ENCODE results near the gene HYOU1. TPM values are rescaled to one million over a fixed set of nuclear protein-coding genes. Genes with fewer than 3 reads are reported as not detected.

Gene HYOU1
- total and polyA plus RNA-seq, 2 of the 8 experiments (the other 6 are each of a cell fraction or from before 2014, with no cell fraction given) = 239 to 295 TPM

DNA sequence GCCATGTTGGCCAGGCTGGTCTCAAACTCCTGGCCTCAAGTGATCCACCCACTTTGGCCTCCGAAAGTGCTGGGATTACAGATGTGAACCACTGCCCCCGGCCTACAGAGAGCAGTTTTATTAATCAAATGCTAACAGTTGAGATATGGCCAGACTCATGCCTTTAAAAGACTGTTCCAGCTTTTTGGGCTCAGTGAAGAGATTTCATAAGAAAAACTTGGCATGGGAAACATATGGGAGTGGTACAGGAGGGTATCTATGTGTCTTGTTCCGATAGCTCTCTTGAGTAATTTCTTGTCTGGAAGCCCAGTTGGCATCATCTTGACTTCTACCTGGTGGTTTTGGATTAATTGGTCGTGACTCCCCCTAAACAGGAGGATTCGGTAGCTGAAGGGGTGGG, 18.1 kb downstream of the HYOU1 start:
- Histone ChIP-seq H2BK15ac (ENCODE audit: low read length) (no peak overlapping the region), H3K4me3 (ENCODE audit: extremely low read depth in 1 of 4, insufficient read depth in 2 of 4, low read depth in 3 of 4, low read length in 4 of 4) (no peak overlapping the region), H2AK5ac (ENCODE audit: low read depth, low read length) (no peak overlapping the region), H3K56ac (replicated peaks; ENCODE audit: insufficient read length, low read depth, low read length) (no peak overlapping the region), H3K9me3 (ENCODE audit: insufficient read depth in 2 of 2, low read depth in 1 of 2, low read length in 1 of 2) (no peaks in the 10 kb centered on the region), H3K36me3 (ENCODE audit: control insufficient read depth in 2 of 4, insufficient read depth in 4 of 4, low read length in 3 of 4) (no peaks in the 10 kb centered on the region), H2BK12ac (ENCODE audit: low read depth, low read length) (no peak overlapping the region), H3K27me3 (replicated peaks in 1 of 4; ENCODE audit: control insufficient read depth in 3 of 4, extremely low read depth in 1 of 4, insufficient read depth in 3 of 4, low read length in 3 of 4) (no peaks in the 10 kb centered on the region), H3K9ac (replicated peaks in 1 of 4; ENCODE audit: extremely low read depth in 1 of 4, low read depth in 3 of 4, low read length in 3 of 4) (no peak overlapping the region), H3K79me1 (ENCODE audit: low read depth, low read length) (no peaks in the 10 kb centered on the region), H3K4me1 (replicated peaks in 1 of 4; ENCODE audit: control insufficient read depth in 3 of 4, insufficient read depth in 4 of 4, low read length in 3 of 4) (peaks cover 0 to 3% (median 1%) of the 10 kb centered on the region in 4 experiments; a peak in 3 of 7 replicates), H3K18ac (ENCODE audit: extremely low read depth, low read length) (no peak overlapping the region; the same call in 1 of the 2 replicates), H2BK120ac (replicated peaks; ENCODE audit: low read depth, low read length) (no peak overlapping the region), H3K79me2 (ENCODE audit: control insufficient read depth in 1 of 2, insufficient read depth in 2 of 2, low read length in 2 of 2) (no peaks in the 10 kb centered on the region), H2AFZ (ENCODE audit: low read length) (no peak overlapping the region), H4K8ac (ENCODE audit: extremely low read depth, insufficient read depth, low read length) (no peak overlapping the region), H3K27ac (ENCODE audit: low read depth, low read length) (no peak overlapping the region), H3K4me2 (ENCODE audit: insufficient read depth in 1 of 2, low read depth in 2 of 2, low read length in 2 of 2) (no peak overlapping the region), H2BK5ac (ENCODE audit: low read depth, low read length) (no peak overlapping the region), H4K20me1 (replicated peaks in 1 of 2; ENCODE audit: control insufficient read depth in 1 of 2, insufficient read depth in 2 of 2, low read length in 2 of 2) (no peaks in the 10 kb centered on the region), H3K4ac (replicated peaks; ENCODE audit: insufficient read length, low read depth, low read length) (no peak overlapping the region), H3K23me2 (ENCODE audit: low read depth, low read length) (no peaks in the 10 kb centered on the region), H4K5ac (ENCODE audit: insufficient read length, low read depth, low read length) (no peak overlapping the region), H4K91ac (replicated peaks; ENCODE audit: insufficient read length, low read length) (no peak overlapping the region), H3K14ac (ENCODE audit: insufficient read length) (no peak overlapping the region), H3K23ac (ENCODE audit: insufficient read length) (no peak overlapping the region), H2BK20ac (ENCODE audit: low read length) (no peak overlapping the region)
- DNase-seq (ENCODE audit: low read depth in 1 of 2, low spot score in 2 of 2) = no peak
- POLR2A ChIA-PET (ENCODE audit: partially characterized antibody) = interaction anchor here (1.4 kb wide), 2 partner anchors 9 to 416 kb away, joined by 3 to 6 read pairs; no protein-coding TSS in a partner anchor
- WGBS, 2 experiments (ENCODE audit: extremely low coverage in 1 of 2, insufficient coverage in 1 of 2, insufficient read length in 1 of 2, insufficient replicate concordance in 2 of 2, low coverage in 1 of 2, low lambda C conversion rate in 2 of 2, missing lambda C conversion rate in 1 of 2) = 90% methylated on average over 5 of the region's 5 CpGs; no CpG with 5 or more reads in 1 of the 2 experiments
- CTCF ChIA-PET (ENCODE audit: partially characterized antibody) = interaction anchor here (1.1 kb wide), 1 partner anchor 18 kb away, joined by 3 read pairs; no protein-coding TSS in a partner anchor
- FAIRE-seq = no peak
- no peak for TF ChIP-seq KDM4A (IDR thresholded peaks at IDR 0.05; ENCODE audit: low read depth, low read length, severe bottlenecking)
- no peak for TF ChIP-seq CREB1 (IDR thresholded peaks at IDR 0.05)
- TF ChIP-seq TAF7 (optimal IDR thresholded peaks at IDR 0.05; ENCODE audit: borderline replicate concordance, low read depth, low read length) = no peak
- TF ChIP-seq GABPA (IDR thresholded peaks at IDR 0.05; ENCODE audit: borderline replicate concordance, insufficient read depth, low read length) = no peak
- no peak for TF ChIP-seq SIRT6 (IDR thresholded peaks at IDR 0.05; ENCODE audit: low read length)

Data from H1 (cell line).